IMR-90 (cell line): ENCODE data around the gene CSNK2A3. TPM values are rescaled to one million over a fixed set of nuclear protein-coding genes. Genes with fewer than 3 reads are reported as not detected.

ENCODE experiments used
- ATAC-seq: fragments of 200-7000 bp; cut with Tn5 transposase; 2 replicates; pipeline ENCODE4 v1.9.1; 2020; ENCODE audit warnings: low read depth, mild to moderate bottlenecking, moderate library complexity
- BruUV-seq: library from RNA; stranded (reverse); fragments of 400-500 nt; replicated peaks from 2 replicates; lab custom pipeline; 2021; lab: Mats Ljungman, UMichigan
- CTCF ChIA-PET: fragments of 300-600 bp; formaldehyde crosslinking; extraction: SDS; loops from one replicate; lab custom pipeline; 2021; ENCODE audit warnings: antibody characterized with exemption; lab: Yijun Ruan, JAX
- POLR2A ChIA-PET: fragments of 300-600 bp; sonication (Branson Sonifier 250); formaldehyde crosslinking; loops from one replicate; lab custom pipeline; 2022; ENCODE audit warnings: antibody characterized with exemption; ENCODE audit not compliant: unreplicated experiment; lab: Charles Lee
- DNase-seq: peaks from one replicate; pipeline ENCODE4 v3.0.0; 2013
- H2AFZ ChIP-seq: replicated peaks from 2 replicates; pipeline ENCODE3; 2013; ENCODE audit warnings: low read length, mild to moderate bottlenecking; ENCODE audit not compliant: poor library complexity
- H2AK5ac ChIP-seq: 2 replicates; pipeline ENCODE4 v1.6.1; 2013; ENCODE audit warnings: low read depth, low read length, inconsistent platforms
- H2AK9ac ChIP-seq: replicated peaks from 2 replicates; pipeline ENCODE3; 2013; ENCODE audit warnings: mild to moderate bottlenecking, low read depth, low read length, moderate library complexity; ENCODE audit not compliant: poor library complexity
- H2BK120ac ChIP-seq: 2 replicates; pipeline ENCODE4 v1.6.1; 2013; ENCODE audit warnings: low read depth, low read length, inconsistent platforms
- H2BK15ac ChIP-seq: 3 replicates; pipeline ENCODE4 v1.6.1; 2013; ENCODE audit warnings: low read depth, low read length, inconsistent platforms
- H2BK20ac ChIP-seq: 2 replicates; pipeline ENCODE4 v1.6.1; 2013; ENCODE audit warnings: low read depth, mild to moderate bottlenecking, inconsistent platforms, low read length, moderate library complexity
- H2BK5ac ChIP-seq: 2 replicates; pipeline ENCODE4 v1.6.1; 2013; ENCODE audit warnings: mild to moderate bottlenecking, low read depth, low read length, inconsistent platforms; ENCODE audit not compliant: poor library complexity, severe bottlenecking
- H3K14ac ChIP-seq: replicated peaks from 2 replicates; pipeline ENCODE4 v1.6.1; 2013; ENCODE audit warnings: low read depth, low read length, inconsistent platforms
- H3K18ac ChIP-seq: 2 replicates; pipeline ENCODE4 v1.6.1; 2013; ENCODE audit warnings: low read depth, low read length, control low read depth
- H3K23ac ChIP-seq: 2 replicates; pipeline ENCODE4 v1.6.1; 2013; ENCODE audit warnings: low read depth, low read length, inconsistent platforms
- H3K27ac ChIP-seq: 2 replicates; pipeline ENCODE4 v1.5.1; 2013; ENCODE audit warnings: mild to moderate bottlenecking, control low read depth, low read length; ENCODE audit not compliant: insufficient read depth
- H3K27me3 ChIP-seq: 2 replicates; pipeline ENCODE4 v1.6.1; 2013; ENCODE audit warnings: low read length; ENCODE audit not compliant: control insufficient read depth, insufficient read depth
- H3K36me3 ChIP-seq: 2 replicates; pipeline ENCODE4 v1.6.1; 2013; ENCODE audit warnings: low read length, mixed read lengths; ENCODE audit not compliant: control insufficient read depth, insufficient read depth
- H3K4ac ChIP-seq: 2 replicates; pipeline ENCODE4 v1.6.1; 2013; ENCODE audit warnings: low read depth, low read length, inconsistent platforms
- H3K4me1 ChIP-seq: 2 replicates; pipeline ENCODE4 v1.6.1; 2013; ENCODE audit warnings: low read length, mixed read lengths; ENCODE audit not compliant: control insufficient read depth, insufficient read depth
- H3K4me2 ChIP-seq: 2 replicates; pipeline ENCODE4 v1.6.1; 2013; ENCODE audit warnings: low read depth, mild to moderate bottlenecking, control low read depth, low read length, moderate library complexity
- H3K4me3 ChIP-seq: 2 replicates; pipeline ENCODE4 v1.5.1; 2013; ENCODE audit warnings: low read depth, mild to moderate bottlenecking, control low read depth, low read length, moderate library complexity; ENCODE audit not compliant: insufficient read depth
- H3K56ac ChIP-seq: 2 replicates; pipeline ENCODE4 v1.6.1; 2013; ENCODE audit warnings: low read length, inconsistent platforms; ENCODE audit not compliant: insufficient read depth; ENCODE audit errors: extremely low read depth
- H3K79me1 ChIP-seq, 2 experiments: 2 replicates each; pipeline ENCODE4 v1.6.1; 2013; ENCODE audit warnings: low read length in 2 of 2, inconsistent platforms in 1 of 2, low read depth in 1 of 2
- H3K9ac ChIP-seq: 2 replicates; pipeline ENCODE4 v1.6.1; 2013; ENCODE audit warnings: low read depth, low read length, control low read depth
- H3K9me1 ChIP-seq: 2 replicates; pipeline ENCODE4 v1.6.1; 2013; ENCODE audit warnings: low read length, inconsistent platforms; ENCODE audit not compliant: insufficient read depth
- H3K9me3 ChIP-seq: 2 replicates; pipeline ENCODE4 v1.6.1; 2013; ENCODE audit warnings: low read length; ENCODE audit not compliant: control insufficient read depth, insufficient read depth
- H4K20me1 ChIP-seq: 2 replicates; pipeline ENCODE4 v1.6.1; 2013; ENCODE audit warnings: low read length, inconsistent platforms; ENCODE audit not compliant: insufficient read depth
- H4K5ac ChIP-seq: 2 replicates; pipeline ENCODE4 v1.6.1; 2013; ENCODE audit warnings: mild to moderate bottlenecking, low read depth, low read length, control low read depth
- H4K8ac ChIP-seq, 2 experiments: 2 replicates each; pipeline ENCODE4 v1.6.1; 2013; ENCODE audit warnings: low read depth in 2 of 2, low read length in 2 of 2, control low read depth in 1 of 2, inconsistent platforms in 1 of 2
- H4K91ac ChIP-seq: 2 replicates; pipeline ENCODE4 v1.6.1; 2013; ENCODE audit warnings: low read depth, low read length, inconsistent platforms; ENCODE audit not compliant: insufficient read depth
- BHLHE40 ChIP-seq: fragments of 150-350 bp; IDR thresholded peaks from 2 replicates; pipeline ENCODE4 v1.6.1; 2016; ENCODE audit warnings: mild to moderate bottlenecking, low read depth, low read length
- CEBPB ChIP-seq: IDR thresholded peaks from 2 replicates; pipeline ENCODE4 v1.6.1; 2012; ENCODE audit warnings: low read depth, low read length, improper control_type of control experiment
- CHD1 ChIP-seq: IDR thresholded peaks from 2 replicates; pipeline ENCODE4 v1.6.1; 2012; ENCODE audit warnings: low read depth, low read length, improper control_type of control experiment
- FOS ChIP-seq: fragments of 150-350 bp; IDR thresholded peaks from 2 replicates; pipeline ENCODE4 v1.6.1; 2016; ENCODE audit warnings: low read depth, low read length
- MAFK ChIP-seq: IDR thresholded peaks from 2 replicates; pipeline ENCODE4 v1.6.1; 2012; ENCODE audit warnings: low read depth, low read length, improper control_type of control experiment
- MAZ ChIP-seq: IDR thresholded peaks from 2 replicates; pipeline ENCODE4 v1.6.1; 2012; ENCODE audit warnings: low read depth, mild to moderate bottlenecking, low read length, improper control_type of control experiment, moderate library complexity, borderline replicate concordance
- MXI1 ChIP-seq: IDR thresholded peaks from 2 replicates; pipeline ENCODE4 v1.6.1; 2012; ENCODE audit warnings: low read depth, mild to moderate bottlenecking, low read length, moderate library complexity, borderline replicate concordance
- NFE2L2 ChIP-seq: fragments of 150-350 bp; IDR thresholded peaks from 2 replicates; pipeline ENCODE4 v1.6.1; 2016; ENCODE audit warnings: low read depth, mild to moderate bottlenecking, low read length
- POLR2A ChIP-seq: IDR thresholded peaks from 2 replicates; pipeline ENCODE4 v1.6.1; 2012; ENCODE audit warnings: mild to moderate bottlenecking, low read depth, low read length
- RAD21 ChIP-seq: IDR thresholded peaks from 2 replicates; pipeline ENCODE4 v1.6.1; 2012; ENCODE audit warnings: low read length, improper control_type of control experiment
- RCOR1 ChIP-seq: IDR thresholded peaks from 2 replicates; pipeline ENCODE4 v1.6.1; 2012; ENCODE audit warnings: mild to moderate bottlenecking, low read length, improper control_type of control experiment; ENCODE audit not compliant: insufficient replicate concordance
- RFX5 ChIP-seq: IDR thresholded peaks from 2 replicates; pipeline ENCODE4 v1.8.0; 2012; ENCODE audit warnings: low read depth, mild to moderate bottlenecking, low read length, moderate library complexity
- SMC3 ChIP-seq: fragments of 150-350 bp; IDR thresholded peaks from 2 replicates; pipeline ENCODE4 v1.6.1; 2016; ENCODE audit warnings: low read depth, mild to moderate bottlenecking, antibody characterized with exemption, low read length, moderate library complexity
- WGBS, 2 experiments: methylation state at CpG; one replicate each; pipeline versions ENCODE4 v1.1.5 to v1.1.7; 2013; ENCODE audit warnings: missing lambda C conversion rate in 2 of 2; ENCODE audit not compliant: insufficient read length in 1 of 2; ENCODE audit errors: extremely low coverage in 2 of 2; 5-methylcytosine and 5-hydroxymethylcytosine counted together
- dilution Hi-C: fragments of 300-500 bp; cut with HindIII; formaldehyde crosslinking; loops from one replicate; pipeline ENCODE4 v1.14.3; 2018; ENCODE audit warnings: low sequenced_read_pairs; ENCODE audit not compliant: unreplicated experiment
- in situ Hi-C: fragments of 300-500 bp; cut with MboI; formaldehyde crosslinking; loops from 3 replicates; pipeline ENCODE4 v1.14.3; 2019; ENCODE audit warnings: low sequenced_read_pairs, inconsistent platforms, mixed read lengths
- intact Hi-C: fragments of 100-400 bp; cut with micrococcal nuclease; formaldehyde crosslinking; loops from 2 replicates; pipeline ENCODE4 v1.10.0; 2022
- polyA plus RNA-seq, 3 experiments: library from polyadenylated mRNA; depleted of rRNA; stranded (reverse); fragments of >200 nt; gene quantifications; 2 replicates each; pipeline ENCODE4 v1.2.3, GENCODE V29; 2012; ENCODE audit warnings: low replicate concordance in 1 of 3
- total RNA-seq: library from RNA; depleted of rRNA; stranded (reverse); fragments of >200 nt; gene quantifications from 2 replicates; pipeline ENCODE4 v1.2.3, GENCODE V29; 2012
- TF ChIP-seq, protein P1 (sequence below): fragments of 150-350 bp; IDR thresholded peaks from 2 replicates; pipeline ENCODE4 v1.6.1; 2016; ENCODE audit warnings: low read depth, mild to moderate bottlenecking, low read length, moderate library complexity, borderline replicate concordance
- TF ChIP-seq, protein P2 (sequence below): fragments of 150-350 bp; IDR thresholded peaks from 2 replicates; pipeline ENCODE4 v1.6.1; 2017; ENCODE audit warnings: mild to moderate bottlenecking, antibody characterized with exemption, low read length, low read depth
- TF ChIP-seq, protein P3 (sequence below): conservative IDR thresholded peaks from 2 replicates; pipeline ENCODE4 v1.5.1; 2012; ENCODE audit warnings: mild to moderate bottlenecking, low read depth, low read length, improper control_type of control experiment

CSNK2A3 gene
- total and polyA plus RNA-seq, 2 of the 4 experiments (the other 2 are of a cell fraction) = 1.2 to 3.2 TPM

DNA sequence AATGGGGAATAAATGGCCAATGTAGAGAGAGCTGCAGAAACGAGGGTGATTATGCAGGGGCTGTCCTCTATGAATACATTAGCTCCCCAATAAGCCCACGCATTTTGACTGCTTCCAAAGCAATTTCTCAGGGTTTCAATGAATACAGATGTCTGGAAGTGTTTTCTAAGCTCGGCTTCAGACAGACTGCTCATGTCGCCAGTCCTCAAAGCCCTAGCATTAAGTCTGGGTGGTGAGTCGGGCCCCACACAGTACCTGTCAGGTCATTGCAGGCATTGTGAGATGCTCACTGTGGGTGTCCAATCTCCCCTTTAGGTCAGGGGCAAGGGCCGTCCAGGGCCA, 17.9 kb upstream of the CSNK2A3 start:
- H3K4ac ChIP-seq = no peak overlapping the region
- in situ Hi-C loops = no loop called here
- ATAC-seq = no peak
- H4K5ac ChIP-seq = no peak overlapping the region
- peaks cover 3% of the 10 kb centered on the region; the same call in 1 of the 2 replicates for H3K27me3 ChIP-seq
- no peak overlapping the region for H3K14ac ChIP-seq
- CTCF ChIA-PET = interaction anchor here (0.8 kb wide), 1 partner anchor 19 kb away, joined by 3 read pairs; no protein-coding TSS in a partner anchor
- no CpG with 5 or more reads among the region's 6 CpGs for WGBS, 2 experiments
- DNase-seq = no peak
- no peaks in the 10 kb centered on the region for H3K79me1 ChIP-seq
- H2AK9ac ChIP-seq = no peak overlapping the region
- H2BK20ac ChIP-seq = no peak overlapping the region
- no peak overlapping the region for H4K8ac ChIP-seq
- no peak overlapping the region for H3K27ac ChIP-seq
- H2AK5ac ChIP-seq = no peak overlapping the region
- no peak overlapping the region for H3K18ac ChIP-seq
- no peak overlapping the region for H4K91ac ChIP-seq
- no peaks in the 10 kb centered on the region for H4K20me1 ChIP-seq
- TF ChIP-seq NFE2L2 = no peak
- TF ChIP-seq BHLHE40 = no peak
- no peak for TF ChIP-seq MAZ
- no peak for TF ChIP-seq RCOR1
- no peak for TF ChIP-seq MAFK
- no peak for TF ChIP-seq RAD21
- no peak for TF ChIP-seq CHD1
- no peak for TF ChIP-seq SMC3
- TF ChIP-seq MXI1 = no peak
- TF ChIP-seq CEBPB = no peak
- TF ChIP-seq, protein P1, sequence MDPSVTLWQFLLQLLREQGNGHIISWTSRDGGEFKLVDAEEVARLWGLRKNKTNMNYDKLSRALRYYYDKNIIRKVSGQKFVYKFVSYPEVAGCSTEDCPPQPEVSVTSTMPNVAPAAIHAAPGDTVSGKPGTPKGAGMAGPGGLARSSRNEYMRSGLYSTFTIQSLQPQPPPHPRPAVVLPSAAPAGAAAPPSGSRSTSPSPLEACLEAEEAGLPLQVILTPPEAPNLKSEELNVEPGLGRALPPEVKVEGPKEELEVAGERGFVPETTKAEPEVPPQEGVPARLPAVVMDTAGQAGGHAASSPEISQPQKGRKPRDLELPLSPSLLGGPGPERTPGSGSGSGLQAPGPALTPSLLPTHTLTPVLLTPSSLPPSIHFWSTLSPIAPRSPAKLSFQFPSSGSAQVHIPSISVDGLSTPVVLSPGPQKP = no peak
- no peak for TF ChIP-seq FOS
- no peak for TF ChIP-seq RFX5
- no peak for TF ChIP-seq POLR2A
- TF ChIP-seq, protein P2, sequence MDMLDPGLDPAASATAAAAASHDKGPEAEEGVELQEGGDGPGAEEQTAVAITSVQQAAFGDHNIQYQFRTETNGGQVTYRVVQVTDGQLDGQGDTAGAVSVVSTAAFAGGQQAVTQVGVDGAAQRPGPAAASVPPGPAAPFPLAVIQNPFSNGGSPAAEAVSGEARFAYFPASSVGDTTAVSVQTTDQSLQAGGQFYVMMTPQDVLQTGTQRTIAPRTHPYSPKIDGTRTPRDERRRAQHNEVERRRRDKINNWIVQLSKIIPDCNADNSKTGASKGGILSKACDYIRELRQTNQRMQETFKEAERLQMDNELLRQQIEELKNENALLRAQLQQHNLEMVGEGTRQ = no peak
- TF ChIP-seq, protein P3, sequence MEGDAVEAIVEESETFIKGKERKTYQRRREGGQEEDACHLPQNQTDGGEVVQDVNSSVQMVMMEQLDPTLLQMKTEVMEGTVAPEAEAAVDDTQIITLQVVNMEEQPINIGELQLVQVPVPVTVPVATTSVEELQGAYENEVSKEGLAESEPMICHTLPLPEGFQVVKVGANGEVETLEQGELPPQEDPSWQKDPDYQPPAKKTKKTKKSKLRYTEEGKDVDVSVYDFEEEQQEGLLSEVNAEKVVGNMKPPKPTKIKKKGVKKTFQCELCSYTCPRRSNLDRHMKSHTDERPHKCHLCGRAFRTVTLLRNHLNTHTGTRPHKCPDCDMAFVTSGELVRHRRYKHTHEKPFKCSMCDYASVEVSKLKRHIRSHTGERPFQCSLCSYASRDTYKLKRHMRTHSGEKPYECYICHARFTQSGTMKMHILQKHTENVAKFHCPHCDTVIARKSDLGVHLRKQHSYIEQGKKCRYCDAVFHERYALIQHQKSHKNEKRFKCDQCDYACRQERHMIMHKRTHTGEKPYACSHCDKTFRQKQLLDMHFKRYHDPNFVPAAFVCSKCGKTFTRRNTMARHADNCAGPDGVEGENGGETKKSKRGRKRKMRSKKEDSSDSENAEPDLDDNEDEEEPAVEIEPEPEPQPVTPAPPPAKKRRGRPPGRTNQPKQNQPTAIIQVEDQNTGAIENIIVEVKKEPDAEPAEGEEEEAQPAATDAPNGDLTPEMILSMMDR = no peak
- no peaks in the 10 kb centered on the region for H3K4me1 ChIP-seq
- dilution Hi-C loops = no loop called here
- intact Hi-C loops = no loop called here
- H2AFZ ChIP-seq = no peak overlapping the region
- no peak overlapping the region for H2BK5ac ChIP-seq
- no peaks in the 10 kb centered on the region for H3K9me3 ChIP-seq
- BruUV-seq = no TSS peak
- no peak overlapping the region for H3K56ac ChIP-seq
- H3K9me1 ChIP-seq = no peaks in the 10 kb centered on the region
- no peak overlapping the region for H2BK15ac ChIP-seq
- H3K36me3 ChIP-seq = no peaks in the 10 kb centered on the region
- POLR2A ChIA-PET = no interaction called here
- H2BK120ac ChIP-seq = no peak overlapping the region
- no peak overlapping the region for H3K9ac ChIP-seq
- no peak overlapping the region for H3K4me2 ChIP-seq
- no peak overlapping the region for H3K23ac ChIP-seq
- no peak overlapping the region for H3K4me3 ChIP-seq
